ENCODE data around the gene PTPRM.

DNA sequence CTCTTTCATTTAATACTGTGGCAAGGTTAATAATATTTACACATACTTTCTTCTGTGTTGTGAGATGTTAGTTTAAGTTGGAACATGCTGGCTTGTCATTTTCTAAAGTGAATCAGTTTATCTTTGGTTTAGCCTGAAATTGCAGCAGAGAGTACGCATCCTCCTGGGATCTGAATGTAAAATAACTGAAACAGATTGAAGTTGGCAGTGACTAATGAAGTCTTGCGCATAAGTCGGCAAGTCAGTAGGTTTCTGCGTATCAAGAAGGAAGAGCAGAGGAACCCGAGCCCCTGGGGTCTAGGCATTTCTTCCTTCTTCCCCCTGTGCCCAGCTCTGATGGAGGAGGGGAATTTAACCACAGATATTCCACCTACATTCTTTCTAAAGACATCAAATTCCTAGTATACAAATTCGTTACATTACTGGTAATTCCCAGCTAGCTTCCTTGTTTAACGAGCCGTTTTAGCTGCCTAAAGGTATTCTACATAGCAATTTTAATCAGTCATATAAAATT is 650.0 kb downstream of the PTPRM start:
- TF ChIP-seq EZH2phosphoT487 (IDR thresholded peaks at IDR 0.05; ENCODE audit: insufficient read depth, low read depth) (no peak), EZH2 (IDR thresholded peaks at IDR 0.05; ENCODE audit: insufficient read depth, poor library complexity, severe bottlenecking) (no peak)
